K562 (cell line): ENCODE results near the gene TICRR. TPM values are rescaled to one million over a fixed set of nuclear protein-coding genes. Genes with fewer than 3 reads are reported as not detected.

Experiments
- ARID4B ChIP-seq: sonication (generic); formaldehyde crosslinking; IDR thresholded peaks from 2 replicates; pipeline ENCODE4 v1.8.0; 2022; ENCODE audit warnings: mild to moderate bottlenecking, missing genetic modification reagents
- CREB3 ChIP-seq: fragments of 450-650 bp; conservative IDR thresholded peaks from 2 replicates; pipeline ENCODE4 v1.6.1; 2016; ENCODE audit warnings: missing genetic modification characterization, low read depth, mild to moderate bottlenecking, missing compliant biosample characterization, moderate library complexity
- CREB5 ChIP-seq: fragments of 250-450 bp; sonication (Bioruptor Pico); IDR thresholded peaks from 2 replicates; pipeline ENCODE4 v1.5.0; 2020; ENCODE audit warnings: mild to moderate bottlenecking
- CREM ChIP-seq: IDR thresholded peaks from 2 replicates; pipeline ENCODE4 v1.6.1; 2014; ENCODE audit warnings: antibody characterized with exemption, low read depth
- E2F6 ChIP-seq, 2 experiments: IDR thresholded peaks; 2 replicates each; pipeline ENCODE4 v1.6.1; 2011; ENCODE audit warnings: borderline replicate concordance in 1 of 2, control low read depth in 1 of 2, low read depth in 1 of 2, low read length in 1 of 2, mild to moderate bottlenecking in 1 of 2, mixed read lengths in 1 of 2, moderate library complexity in 1 of 2; ENCODE audit not compliant: insufficient read depth in 1 of 2, insufficient read length in 1 of 2, poor library complexity in 1 of 2, severe bottlenecking in 1 of 2; ENCODE audit errors: extremely low read depth in 1 of 2
- FOXM1 ChIP-seq, 2 experiments: fragments of 450-650 bp in 1 of 2; sonication (generic) in 1 of 2; formaldehyde crosslinking in 1 of 2; IDR thresholded peaks; 2 replicates each; pipeline versions ENCODE4 v1.6.1 to v1.9.0; 2017 to 2022; ENCODE audit warnings: low read depth in 2 of 2, mild to moderate bottlenecking in 2 of 2, missing genetic modification reagents in 1 of 2, moderate library complexity in 1 of 2
- HEY1 ChIP-seq: fragments of 250-450 bp; sonication (Bioruptor Pico); IDR thresholded peaks from 2 replicates; pipeline ENCODE4 v1.5.0; 2020; ENCODE audit warnings: mild to moderate bottlenecking, moderate library complexity, borderline replicate concordance
- IRF2 ChIP-seq: sonication (generic); formaldehyde crosslinking; IDR thresholded peaks from 2 replicates; pipeline ENCODE4 v1.8.1; 2022; ENCODE audit warnings: mild to moderate bottlenecking, missing genetic modification reagents
- MBD1 ChIP-seq: fragments of 250-450 bp; sonication (Bioruptor Pico); IDR thresholded peaks from 2 replicates; pipeline ENCODE4 v1.8.0; 2022; ENCODE audit warnings: inconsistent platforms
- MYNN ChIP-seq, 2 experiments: sonication (generic); formaldehyde crosslinking in 1 of 2; IDR thresholded peaks; 2 replicates each; pipeline versions ENCODE4 v1.5.0 to v1.6.1; 2016 to 2020; ENCODE audit warnings: antibody characterized with exemption in 1 of 2, missing genetic modification reagents in 1 of 2
- NFATC3 ChIP-seq: fragments of 450-650 bp; IDR thresholded peaks from 2 replicates; pipeline ENCODE4 v1.6.1; 2017; ENCODE audit warnings: mild to moderate bottlenecking
- PHF8 ChIP-seq: fragments of 200-600 bp; sonication (generic); IDR thresholded peaks from 2 replicates; pipeline ENCODE4 v1.6.1; 2012; ENCODE audit warnings: mixed run types, mild to moderate bottlenecking, inconsistent platforms, low read length, moderate library complexity, borderline replicate concordance
- POLR2H ChIP-seq: IDR thresholded peaks from 2 replicates; pipeline ENCODE4 v1.6.1; 2016; ENCODE audit warnings: missing genetic modification characterization, low read depth, mild to moderate bottlenecking, control low read depth, missing compliant biosample characterization, moderate library complexity
- YBX1 ChIP-seq: fragments of 450-650 bp; IDR thresholded peaks from 2 replicates; pipeline ENCODE4 v1.7.1; 2016; ENCODE audit warnings: mild to moderate bottlenecking
- ZNF583 ChIP-seq: fragments of 250-450 bp; sonication (Bioruptor Pico); IDR thresholded peaks from 2 replicates; pipeline ENCODE4 v1.4.0; 2020
- polyA plus RNA-seq, 8 experiments: library from polyadenylated mRNA; depleted of rRNA in 4 of 8; stranded (reverse) in 5 of 8; unstranded in 3 of 8; fragments of >200 nt; fragmentation: Nextera tagmentation in 2 of 8; fragmentation: Illumina TruSeq in 1 of 8; extraction: Ambion mirVana in 2 of 8; extraction: Trizol in 1 of 8; gene quantifications; 2 replicates each; pipeline versions ENCODE4 v1.2.1 to v1.2.3, GENCODE V29; 2011 to 2014; ENCODE audit warnings: inconsistent platforms in 1 of 8, missing spikeins in 1 of 8
- total RNA-seq, 7 experiments: library from RNA; depleted of rRNA in 6 of 7; stranded (reverse); fragments of >200 nt in 6 of 7; fragmentation: Illumina TruSeq in 2 of 7; extraction: Trizol in 2 of 7; gene quantifications; 2 replicates each; pipeline versions ENCODE4 v1.2.1 to v1.2.3, GENCODE V29; 2011 to 2021; ENCODE audit warnings: low replicate concordance in 1 of 7

TICRR gene
- total and polyA plus RNA-seq, 9 of the 15 experiments (the other 6 are each of a cell fraction or from before 2014, with no cell fraction given) = 0.84 to 22.9 (median 13.7) TPM

- TF ChIP-seq MBD1 (CRISPR knock-in tag) (0 out of 2 replicates have a peak, but pooled peaks have one; percentile 33), CREB5 (CRISPR knock-in tag) (no peak), PHF8 (peak; percentile 71; the same call in 1 of the 2 replicates), YBX1 (no peak), POLR2H (tag) (no peak), MYNN (IDR thresholded peaks at IDR 0.05) (no peak), MYNN (CRISPR knock-in tag; IDR thresholded peaks at IDR 0.05) (no peak), FOXM1 (IDR thresholded peaks at IDR 0.05; ENCODE audit: low read depth) (no peak), FOXM1 (CRISPR knock-in tag; IDR thresholded peaks at IDR 0.05; ENCODE audit: low read depth) (no peak), HEY1 (no peak), CREM (peak; percentile 89), ZNF583 (CRISPR knock-in tag) (no peak), E2F6 (IDR thresholded peaks at IDR 0.05; ENCODE audit: borderline replicate concordance in 1 of 2, extremely low read depth in 1 of 2, insufficient read depth in 1 of 2, insufficient read length in 1 of 2, low read depth in 1 of 2, low read length in 1 of 2, poor library complexity in 1 of 2, severe bottlenecking in 1 of 2) (peak in 1 of 2 experiments; percentile 5), IRF2 (no peak), CREB3 (tag) (no peak), ARID4B (CRISPR knock-in tag) (no peak), NFATC3 (no peak)
These were observed 79.9 kb downstream of the TICRR start, which contains the start of gene KIF7 (continued) for GRCh38 chr15:89654847-89655805.
